Sciatic nerve (tissue), 2 donors: Measurements from ENCODE around the gene SNRNP27. TPM values are rescaled to one million over a fixed set of nuclear protein-coding genes. Genes with fewer than 3 reads are reported as not detected.
A peak's percentile ranks its signal among the peaks of the same experiment; 100 is the strongest.
"Not testable (repeated sequence)": the region's sequence is repeated elsewhere in the genome, so short reads cannot be mapped to it uniquely, and the experiment has no call there.

Experiments used
- ATAC-seq: fragments of 200-7000 bp; cut with Tn5 transposase; one replicate; pipeline ENCODE4 v1.9.1; 2020; ENCODE audit warnings: mild to moderate bottlenecking, moderate library complexity
- DNase-seq: peaks from one replicate; pipeline ENCODE4 v3.0.0-alpha.2; 2020; ENCODE audit warnings: low spot score
- intact Hi-C: fragments of 100-400 bp; cut with DNase I; formaldehyde crosslinking; loops from one replicate; pipeline ENCODE4 v1.14.2; 2022
- total RNA-seq: library from RNA; stranded (reverse); fragmentation: NEBNext Ultra II Directional; extraction: Animal tissue kit (Norgen Biotek cat#: 25700); gene quantifications from one replicate; pipeline ENCODE4 v1.2.1, GENCODE V29; 2021
- donor health status: DM: no; HTN: no; CAD: no.
- donor health status: DM: no; HTN: no; CAD: no.

SNRNP27 gene
- 46.9 TPM for total RNA-seq

GRCh38 chr2:69893684-69894551 is at the start of gene SNRNP27:
TSS of gene SNRNP27 (plus strand) at chr2:69893956. CDS start at chr2:69893985, 29 bp downstream.
- ATAC-seq (peak; percentile 96), DNase-seq (peak; percentile 89)
- intact Hi-C loops: no loop called here

- intact Hi-C loops: no loop called here
Observed at GRCh38 chr2:69843993-69844392, 49.8 kb upstream of the SNRNP27 start.

GRCh38 chr2:69844560-69844959 is 49.2 kb upstream of the SNRNP27 start:
- intact Hi-C loops: no loop called here
- DNase-seq (no peak), ATAC-seq (no peak)

More at GRCh38 chr2:69843993-69844392, 49.8 kb upstream of the SNRNP27 start:
- ATAC-seq: no peak
- DNase-seq: no peak

- ATAC-seq: no peak
- intact Hi-C loops: no loop called here
- DNase-seq: no peak
Observed at GRCh38 chr2:69846182-69847067, 47.3 kb upstream of the SNRNP27 start.

GRCh38 chr2:69847068-69847828 is 46.5 kb upstream of the SNRNP27 start:
- intact Hi-C loops: no loop called here
- ATAC-seq: no peak
- no peak for DNase-seq

- intact Hi-C loops: no loop called here
- DNase-seq: no peak
- ATAC-seq: no peak
Observed at GRCh38 chr2:69848186-69848790, 45.5 kb upstream of the SNRNP27 start.

- no peak for DNase-seq
- ATAC-seq: no peak
- intact Hi-C loops: no loop called here
Observed at GRCh38 chr2:69858261-69858660, 35.5 kb upstream of the SNRNP27 start.

GRCh38 chr2:69863298-69863697 is 30.5 kb upstream of the SNRNP27 start:
- intact Hi-C loops: no loop called here
- DNase-seq (no peak), ATAC-seq (no peak)

GRCh38 chr2:69888451-69888850 is 5.3 kb upstream of the SNRNP27 start:
- ATAC-seq (no peak), DNase-seq (no peak)
- intact Hi-C loops: no loop called here

GRCh38 chr2:69889302-69889701 is 4.5 kb upstream of the SNRNP27 start:
- intact Hi-C loops: no loop called here
- no peak for ATAC-seq
- no peak for DNase-seq

GRCh38 chr2:69890881-69891280 is 2.9 kb upstream of the SNRNP27 start:
- DNase-seq: no peak
- intact Hi-C loops: no loop called here

GRCh38 chr2:69892838-69893424 is 825 bp upstream of the SNRNP27 start:
- intact Hi-C loops, ATAC-seq, DNase-seq: not testable (repeated sequence)

More at GRCh38 chr2:69890881-69891280, 2.9 kb upstream of the SNRNP27 start:
- ATAC-seq: no peak

GRCh38 chr2:69894737-69895136 is 981 bp downstream of the SNRNP27 start:
- intact Hi-C loops, ATAC-seq, DNase-seq: not testable (repeated sequence)

- ATAC-seq (no peak), DNase-seq (no peak)
- intact Hi-C loops: no loop called here
Observed at GRCh38 chr2:69902213-69902922, 8.6 kb downstream of the SNRNP27 start.

- no peak for ATAC-seq
- no peak for DNase-seq
- intact Hi-C loops: no loop called here
Observed at GRCh38 chr2:69907216-69907615, 13.5 kb downstream of the SNRNP27 start.

- intact Hi-C loops: loop anchor here (5.0 to 10.0 kb wide), 2 partner anchors 163 to 230 kb away; no protein-coding TSS in a partner anchor
- DNase-seq (no peak), ATAC-seq (no peak)
Observed at GRCh38 chr2:69911985-69912563, 18.3 kb downstream of the SNRNP27 start.
